NT2/D1 (cell line): Measurements from ENCODE around the gene CDC14B.

ENCODE experiments used
- DNase-seq: peaks from one replicate; pipeline ENCODE4 v3.0.0-alpha.2; 2011; ENCODE audit warnings: low read depth, low spot score
- H3K27me3 ChIP-seq: 2 replicates; pipeline ENCODE4 v1.6.0; 2011; ENCODE audit warnings: mild to moderate bottlenecking; ENCODE audit not compliant: insufficient read length, insufficient read depth
- H3K36me3 ChIP-seq: 2 replicates; pipeline ENCODE4 v1.6.1; 2011; ENCODE audit warnings: mild to moderate bottlenecking, low read length, mixed read lengths; ENCODE audit not compliant: insufficient read depth, insufficient read length
- H3K4me1 ChIP-seq: 2 replicates; pipeline ENCODE4 v1.5.1; 2011; ENCODE audit not compliant: insufficient read depth, insufficient read length
- H3K4me3 ChIP-seq: 2 replicates; pipeline ENCODE4 v1.5.1; 2011; ENCODE audit warnings: low read depth; ENCODE audit not compliant: insufficient read length
- H3K9ac ChIP-seq: 2 replicates; pipeline ENCODE4 v1.6.0; 2011; ENCODE audit warnings: low read depth; ENCODE audit not compliant: insufficient read length
- H3K9me3 ChIP-seq: 2 replicates; pipeline ENCODE4 v1.5.1; 2011; ENCODE audit warnings: mild to moderate bottlenecking, low read length; ENCODE audit not compliant: insufficient read depth
- SUZ12 ChIP-seq: IDR thresholded peaks from 2 replicates; pipeline ENCODE4 v1.6.1; 2011; ENCODE audit not compliant: insufficient read length, insufficient read depth; ENCODE audit errors: extremely low read depth
- YY1 ChIP-seq: IDR thresholded peaks from 2 replicates; pipeline ENCODE4 v1.6.1; 2011; ENCODE audit not compliant: insufficient read length, insufficient read depth
- ZNF274 ChIP-seq: IDR thresholded peaks from 2 replicates; pipeline ENCODE4 v1.6.1; 2011; ENCODE audit warnings: mild to moderate bottlenecking, low read depth, low read length

Gene CDC14B

GRCh38 chr9:96497117-96497399, 122.6 kb downstream of the CDC14B start:
- Histone ChIP-seq H3K9me3 (no peaks in the 10 kb centered on the region), H3K27me3 (no peaks in the 10 kb centered on the region), H3K36me3 (peaks cover 28% of the 10 kb centered on the region), H3K4me1 (peaks cover 7% of the 10 kb centered on the region), H3K4me3 (no peak overlapping the region), H3K9ac (no peak overlapping the region)
- TF ChIP-seq YY1 (no peak), SUZ12 (no peak), ZNF274 (no peak)
- DNase-seq: no peak

GRCh38 chr9:96496368-96497116, 123.1 kb downstream of the CDC14B start:
- Histone ChIP-seq H3K27me3 (no peaks in the 10 kb centered on the region), H3K9me3 (no peaks in the 10 kb centered on the region), H3K36me3 (peaks cover 32% of the 10 kb centered on the region), H3K4me3 (no peak overlapping the region), H3K9ac (no peak overlapping the region), H3K4me1 (peaks cover 7% of the 10 kb centered on the region)
- TF ChIP-seq ZNF274 (no peak), YY1 (no peak), SUZ12 (no peak)
- DNase-seq: no peak

- Histone ChIP-seq H3K36me3 (peaks cover 41% of the 10 kb centered on the region), H3K27me3 (no peaks in the 10 kb centered on the region), H3K4me1 (peaks cover 7% of the 10 kb centered on the region), H3K9ac (no peak overlapping the region), H3K4me3 (no peak overlapping the region), H3K9me3 (no peaks in the 10 kb centered on the region)
- no peak for DNase-seq
- TF ChIP-seq YY1 (no peak), SUZ12 (no peak), ZNF274 (no peak)
Observed at GRCh38 chr9:96495341-96495740, 124.3 kb downstream of the CDC14B start.

- Histone ChIP-seq H3K27me3 (no peaks in the 10 kb centered on the region), H3K4me3 (no peak overlapping the region), H3K9ac (no peak overlapping the region), H3K9me3 (no peaks in the 10 kb centered on the region), H3K36me3 (peaks cover 48% of the 10 kb centered on the region), H3K4me1 (peaks cover 7% of the 10 kb centered on the region)
- TF ChIP-seq ZNF274 (no peak), YY1 (no peak), SUZ12 (no peak)
- no peak for DNase-seq
Observed at GRCh38 chr9:96494215-96494800, 125.3 kb downstream of the CDC14B start.

- Histone ChIP-seq H3K4me3 (no peak overlapping the region), H3K36me3 (peaks cover 54% of the 10 kb centered on the region), H3K27me3 (no peaks in the 10 kb centered on the region), H3K9me3 (no peaks in the 10 kb centered on the region), H3K9ac (no peak overlapping the region), H3K4me1 (peaks cover 3% of the 10 kb centered on the region)
- no peak for DNase-seq
- no peak for TF ChIP-seq ZNF274
- no peak for TF ChIP-seq SUZ12
- TF ChIP-seq YY1: no peak
Observed at GRCh38 chr9:96493757-96494156, 125.9 kb downstream of the CDC14B start.

GRCh38 chr9:96492993-96493531, 126.6 kb downstream of the CDC14B start:
- no peak overlapping the region for H3K9ac ChIP-seq
- H3K4me3 ChIP-seq: no peak overlapping the region

GRCh38 chr9:96491880-96492525, 127.6 kb downstream of the CDC14B start:
- H3K9me3 ChIP-seq: no peaks in the 10 kb centered on the region
- peaks cover 68% of the 10 kb centered on the region for H3K36me3 ChIP-seq
- no peak overlapping the region for H3K4me3 ChIP-seq

More at GRCh38 chr9:96492993-96493531, 126.6 kb downstream of the CDC14B start:
- H3K27me3 ChIP-seq: no peaks in the 10 kb centered on the region
- TF ChIP-seq SUZ12: no peak
- TF ChIP-seq ZNF274: no peak
- no peak for TF ChIP-seq YY1
- H3K36me3 ChIP-seq: peaks cover 61% of the 10 kb centered on the region
- H3K9me3 ChIP-seq: no peaks in the 10 kb centered on the region
- H3K4me1 ChIP-seq: peaks cover 3% of the 10 kb centered on the region
- DNase-seq: no peak

More at GRCh38 chr9:96491880-96492525, 127.6 kb downstream of the CDC14B start:
- Histone ChIP-seq H3K4me1 (peaks cover 3% of the 10 kb centered on the region), H3K27me3 (no peaks in the 10 kb centered on the region), H3K9ac (no peak overlapping the region)
- DNase-seq: no peak
- TF ChIP-seq ZNF274: no peak
- TF ChIP-seq SUZ12: no peak
